Mucosa of rectum (tissue), 2 donors: Measurements from ENCODE around the gene FXYD4.
"Not testable (repeated sequence)": the region's sequence is repeated elsewhere in the genome, so short reads cannot be mapped to it uniquely, and the experiment has no call there.

Experiments used
- H3K27ac ChIP-seq, 2 donors: one replicate each; pipeline ENCODE4 v1.7.0; 2013; ENCODE audit warnings: inconsistent platforms in 2 of 2, low read depth in 2 of 2, low read length in 2 of 2
- H3K27me3 ChIP-seq, 2 donors: one replicate each; pipeline ENCODE4 v1.7.0; 2013; ENCODE audit warnings: low read length in 2 of 2; ENCODE audit not compliant: control insufficient read depth in 2 of 2, insufficient read depth in 2 of 2
- H3K36me3 ChIP-seq, 2 donors: one replicate each; pipeline ENCODE4 v1.7.0; 2013; ENCODE audit warnings: low read length in 2 of 2; ENCODE audit not compliant: control insufficient read depth in 2 of 2, insufficient read depth in 2 of 2
- H3K4me1 ChIP-seq, 2 donors: one replicate each; pipeline ENCODE4 v1.7.0; 2013; ENCODE audit warnings: low read length in 2 of 2, mild to moderate bottlenecking in 1 of 2; ENCODE audit not compliant: control insufficient read depth in 2 of 2, insufficient read depth in 2 of 2
- H3K4me3 ChIP-seq, 2 donors: one replicate each; pipeline ENCODE4 v1.7.0; 2013; ENCODE audit warnings: low read length in 2 of 2
- H3K9ac ChIP-seq, 2 donors: one replicate each; pipeline ENCODE4 v1.7.0; 2013; ENCODE audit warnings: low read length in 2 of 2, low read depth in 1 of 2, mild to moderate bottlenecking in 1 of 2
- H3K9me3 ChIP-seq, 2 donors: one replicate each; pipeline ENCODE4 v1.7.0; 2013; ENCODE audit warnings: low read length in 2 of 2; ENCODE audit not compliant: control insufficient read depth in 2 of 2
- donor health status: healthy.
- donor health status: Normal muscosa, but diverticular disease.

The FXYD4 gene

GRCh38 chr10:43371418-43371817, at the start of gene FXYD4:
Gene FXYD4, plus strand, starts transcription at chr10:43371636. Its CDS starts 2,111 bp downstream, at chr10:43373747.
- no peak within 1 kb of the TSS for H3K9ac ChIP-seq
- peaks cover 0 to 3% of the 10 kb centered on the region in 2 donors for H3K4me1 ChIP-seq
- no peaks in the 10 kb centered on the region for H3K27me3 ChIP-seq
- no peak within 1 kb of the TSS for H3K4me3 ChIP-seq
- no peak within 1 kb of the TSS for H3K27ac ChIP-seq
- H3K36me3 ChIP-seq, result no peaks in the 10 kb centered on the region
- no peaks in the 10 kb centered on the region for H3K9me3 ChIP-seq

- Histone ChIP-seq H3K4me1 (peaks cover 2 to 6% of the 10 kb centered on the region in 2 donors), H3K4me3 (peak overlapping the region; percentile 52 to 67), H3K27ac (peak overlapping the region; percentile 54 to 90), H3K9me3 (no peaks in the 10 kb centered on the region), H3K36me3 (no peaks in the 10 kb centered on the region), H3K9ac (peak overlapping the region; percentile 20 to 47), H3K27me3 (no peaks in the 10 kb centered on the region)
Measured at GRCh38 chr10:43322331-43322730, 49.1 kb upstream of the FXYD4 start.

- Histone ChIP-seq H3K4me1 (peaks cover 0 to 5% of the 10 kb centered on the region in 2 donors), H3K27me3 (no peaks in the 10 kb centered on the region), H3K27ac (peak overlapping the region; percentile 54 to 90), H3K36me3 (no peaks in the 10 kb centered on the region), H3K9me3 (no peaks in the 10 kb centered on the region), H3K9ac (peak overlapping the region; percentile 20 to 47), H3K4me3 (peak overlapping the region; percentile 52 to 67)
Measured at GRCh38 chr10:43322769-43323168, 48.7 kb upstream of the FXYD4 start.

- Histone ChIP-seq H3K9ac (no peak overlapping the region), H3K4me1 (peaks cover 0 to 5% of the 10 kb centered on the region in 2 donors), H3K36me3 (no peaks in the 10 kb centered on the region), H3K27ac (no peak overlapping the region), H3K9me3 (no peaks in the 10 kb centered on the region), H3K4me3 (peak overlapping the region in 1 of 2 donors; percentile 53), H3K27me3 (no peaks in the 10 kb centered on the region)
Measured at GRCh38 chr10:43323245-43323644, 48.2 kb upstream of the FXYD4 start.

- no peak overlapping the region for H3K4me3 ChIP-seq
- peaks cover 0 to 5% of the 10 kb centered on the region in 2 donors for H3K4me1 ChIP-seq
- H3K9me3 ChIP-seq, result no peaks in the 10 kb centered on the region
- H3K27me3 ChIP-seq, result no peaks in the 10 kb centered on the region
- no peak overlapping the region for H3K9ac ChIP-seq
- no peak overlapping the region for H3K27ac ChIP-seq
- no peaks in the 10 kb centered on the region for H3K36me3 ChIP-seq
Measured at GRCh38 chr10:43324876-43325275, 46.6 kb upstream of the FXYD4 start.

- no peaks in the 10 kb centered on the region for H3K36me3 ChIP-seq
- H3K27me3 ChIP-seq, result no peaks in the 10 kb centered on the region
- no peak overlapping the region for H3K9ac ChIP-seq
- no peak overlapping the region for H3K4me3 ChIP-seq
- H3K9me3 ChIP-seq, result no peaks in the 10 kb centered on the region
- H3K4me1 ChIP-seq, result peaks cover 0 to 5% of the 10 kb centered on the region in 2 donors
- H3K27ac ChIP-seq, result no peak overlapping the region
Measured at GRCh38 chr10:43327171-43327570, 44.3 kb upstream of the FXYD4 start.

GRCh38 chr10:43327986-43328385, 43.5 kb upstream of the FXYD4 start:
- no peak overlapping the region for H3K4me3 ChIP-seq
- H3K36me3 ChIP-seq, result no peaks in the 10 kb centered on the region
- peaks cover 0 to 4% of the 10 kb centered on the region in 2 donors for H3K4me1 ChIP-seq
- H3K27ac ChIP-seq, result no peak overlapping the region
- no peaks in the 10 kb centered on the region for H3K9me3 ChIP-seq
- no peak overlapping the region for H3K9ac ChIP-seq
- H3K27me3 ChIP-seq, result no peaks in the 10 kb centered on the region

- H3K9ac ChIP-seq, H3K4me3 ChIP-seq, H3K9me3 ChIP-seq, H3K4me1 ChIP-seq, H3K27me3 ChIP-seq, H3K27ac ChIP-seq, H3K36me3 ChIP-seq: not testable (repeated sequence)
Measured at GRCh38 chr10:43328810-43329209, 42.6 kb upstream of the FXYD4 start.

GRCh38 chr10:43329246-43329885, 42.1 kb upstream of the FXYD4 start:
- not testable (repeated sequence) for H3K4me1 ChIP-seq, H3K27me3 ChIP-seq, H3K27ac ChIP-seq, H3K9me3 ChIP-seq, H3K36me3 ChIP-seq, H3K9ac ChIP-seq, H3K4me3 ChIP-seq

- not testable (repeated sequence) for H3K9ac ChIP-seq, H3K27me3 ChIP-seq, H3K27ac ChIP-seq, H3K9me3 ChIP-seq, H3K36me3 ChIP-seq, H3K4me3 ChIP-seq, H3K4me1 ChIP-seq
Measured at GRCh38 chr10:43330049-43330823, 41.2 kb upstream of the FXYD4 start.
